Left forelimb (tissue), 1 donor: ENCODE data around the gene REPS2.

Experiments used
- DNase-seq: peaks from one replicate; pipeline ENCODE4 v3.0.0-alpha.2; 2018; ENCODE audit warnings: low spot score

REPS2 gene

GRCh38 chrX:17036171-17036961 is 89.9 kb downstream of the REPS2 start:
- no peak for DNase-seq

- no peak for DNase-seq
Measured at GRCh38 chrX:17038277-17038676, 91.8 kb downstream of the REPS2 start.

- DNase-seq = peak; percentile 73
Measured at GRCh38 chrX:17038681-17039161, 92.3 kb downstream of the REPS2 start.

- no peak for DNase-seq
Measured at GRCh38 chrX:17039826-17040225, 93.4 kb downstream of the REPS2 start.

- no peak for DNase-seq
Measured at GRCh38 chrX:17040711-17041110, 94.3 kb downstream of the REPS2 start.

GRCh38 chrX:17042037-17042436 is 95.6 kb downstream of the REPS2 start:
- DNase-seq = no peak

- DNase-seq = no peak
Measured at GRCh38 chrX:17046478-17047097, 100.1 kb downstream of the REPS2 start.

GRCh38 chrX:17047224-17047623 is 100.8 kb downstream of the REPS2 start:
- DNase-seq = no peak

- DNase-seq = no peak
Measured at GRCh38 chrX:17052210-17052609, 105.8 kb downstream of the REPS2 start.

- no peak for DNase-seq
Measured at GRCh38 chrX:17052793-17053192, 106.3 kb downstream of the REPS2 start.

GRCh38 chrX:17053502-17053901 is 107.0 kb downstream of the REPS2 start:
- DNase-seq = no peak

- DNase-seq = no peak
Measured at GRCh38 chrX:17056868-17057608, 110.6 kb downstream of the REPS2 start.

- no peak for DNase-seq
Measured at GRCh38 chrX:17062065-17062464, 115.6 kb downstream of the REPS2 start.

- DNase-seq = no peak
Measured at GRCh38 chrX:17065100-17065499, 118.6 kb downstream of the REPS2 start.

GRCh38 chrX:17067534-17067933 is 121.1 kb downstream of the REPS2 start:
- no peak for DNase-seq

- DNase-seq = no peak
Measured at GRCh38 chrX:17072301-17072700, 125.8 kb downstream of the REPS2 start.

- no peak for DNase-seq
Measured at GRCh38 chrX:17072721-17073230, 126.3 kb downstream of the REPS2 start.

GRCh38 chrX:17075004-17075403 is 128.5 kb downstream of the REPS2 start:
- DNase-seq = no peak

GRCh38 chrX:17077361-17077760 is 130.9 kb downstream of the REPS2 start:
- no peak for DNase-seq

GRCh38 chrX:17078031-17078720 is 131.7 kb downstream of the REPS2 start:
- no peak for DNase-seq

GRCh38 chrX:17081511-17081910 is 135.1 kb downstream of the REPS2 start:
- DNase-seq = no peak

- DNase-seq = no peak
Measured at GRCh38 chrX:17081968-17082367, 135.5 kb downstream of the REPS2 start.
